GM21367 (cell line): ENCODE results near the gene OTOL1.

ENCODE experiments used
- ATAC-seq: cut with Tn5 transposase; IDR thresholded peaks from one replicate; pipeline ENCODE4 v1.9.1; 2021; ENCODE audit not compliant: unreplicated experiment

Gene OTOL1

DNA sequence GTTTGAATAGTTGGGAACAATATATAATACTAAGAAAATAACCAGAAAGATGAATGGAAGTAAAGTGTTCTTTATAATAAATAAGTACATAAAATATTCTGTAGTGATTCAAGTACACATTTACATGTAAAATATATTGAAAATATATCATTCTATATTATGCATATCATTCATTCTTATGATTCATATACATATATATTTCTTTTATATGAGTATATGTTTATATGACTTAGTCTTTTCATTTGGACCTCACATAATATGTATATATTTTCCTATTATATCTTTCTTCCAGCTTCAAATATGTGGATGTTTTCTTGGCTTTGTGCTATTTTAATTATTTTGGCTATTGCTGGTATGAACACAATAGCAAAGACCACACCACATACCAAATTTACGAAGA lies at the start of gene OTOL1:
Gene OTOL1, plus strand, starts transcription at position 301 of the 400 bp plus-strand sequence. Its CDS starts 0 bp downstream, at position 301.
- ATAC-seq: no peak

DNA sequence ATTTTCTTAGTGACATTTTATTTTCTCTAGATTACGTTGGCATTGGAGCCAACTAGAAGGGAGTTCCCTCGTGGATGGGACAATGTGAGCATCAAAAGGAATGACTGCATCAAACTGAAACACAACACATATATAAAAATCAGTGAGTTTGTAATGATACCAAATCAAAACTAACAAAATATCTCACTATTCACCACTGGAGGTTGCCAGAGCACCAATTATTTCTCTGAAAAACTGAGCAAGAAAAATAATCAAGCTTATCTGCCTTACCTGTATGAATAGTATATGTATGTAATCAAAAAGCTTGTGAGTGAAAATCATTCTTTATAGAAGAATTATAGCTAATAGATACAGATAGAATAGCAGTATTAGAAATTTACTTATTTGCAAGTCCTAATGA lies 46.8 kb upstream of the OTOL1 start:
- ATAC-seq: no peak

DNA sequence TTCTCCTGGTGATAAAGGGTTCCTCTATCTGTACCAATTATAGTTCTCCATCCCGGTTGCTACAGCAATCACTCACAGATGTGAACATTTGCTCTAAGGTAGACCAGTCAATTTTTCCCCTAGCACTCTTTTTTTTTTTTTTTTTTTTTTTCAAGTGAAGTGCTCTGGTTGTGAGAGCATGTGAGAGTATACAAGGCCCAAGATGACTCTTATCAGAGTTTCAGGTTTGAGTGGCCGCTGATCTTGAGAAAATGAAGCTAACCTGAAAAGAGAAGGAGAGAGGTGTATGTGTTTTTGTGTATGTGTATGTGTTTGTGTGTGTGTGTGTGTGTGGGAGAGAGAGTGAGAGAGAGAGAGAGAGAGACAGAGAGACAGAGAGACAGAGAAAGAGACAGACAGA lies 44.4 kb upstream of the OTOL1 start:
- ATAC-seq: no peak

DNA sequence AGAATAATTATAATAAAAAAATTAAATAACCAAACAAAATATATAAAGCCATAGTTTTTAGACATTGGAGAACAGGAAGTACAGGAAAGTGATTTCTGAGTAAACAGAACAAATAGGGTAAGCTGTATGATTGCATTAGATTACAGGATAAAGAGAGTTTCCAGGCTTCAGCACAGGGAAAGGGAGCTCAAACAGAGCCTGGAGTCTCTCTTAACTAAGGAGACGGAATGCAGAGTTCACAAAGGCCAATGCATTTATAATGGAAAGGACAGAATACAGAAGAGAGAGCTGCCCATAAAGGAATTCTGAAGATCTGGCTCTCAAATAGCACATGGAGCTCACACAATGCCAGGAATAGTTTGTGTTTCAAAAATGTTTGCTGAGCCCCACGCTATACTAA lies 42.0 kb upstream of the OTOL1 start:
- no peak for ATAC-seq

DNA sequence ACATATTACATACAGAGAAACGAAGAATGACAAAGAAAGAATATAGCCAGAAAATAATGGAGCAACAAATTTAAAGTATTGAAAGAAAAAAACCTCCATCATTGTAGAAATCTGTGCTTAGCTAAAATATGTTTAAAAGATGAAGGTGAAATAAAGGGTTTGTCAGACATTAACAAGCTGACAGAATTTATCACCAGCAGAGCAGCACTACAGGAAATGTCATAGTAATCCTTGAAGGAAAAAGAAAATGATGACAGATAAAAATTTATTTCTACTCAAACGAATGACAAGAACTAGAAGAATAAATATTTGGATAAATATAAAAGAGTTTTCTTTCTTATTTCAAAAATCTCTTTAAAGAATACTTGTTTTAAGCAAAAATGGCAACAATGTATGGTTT lies 40.6 kb upstream of the OTOL1 start:
- no peak for ATAC-seq

DNA sequence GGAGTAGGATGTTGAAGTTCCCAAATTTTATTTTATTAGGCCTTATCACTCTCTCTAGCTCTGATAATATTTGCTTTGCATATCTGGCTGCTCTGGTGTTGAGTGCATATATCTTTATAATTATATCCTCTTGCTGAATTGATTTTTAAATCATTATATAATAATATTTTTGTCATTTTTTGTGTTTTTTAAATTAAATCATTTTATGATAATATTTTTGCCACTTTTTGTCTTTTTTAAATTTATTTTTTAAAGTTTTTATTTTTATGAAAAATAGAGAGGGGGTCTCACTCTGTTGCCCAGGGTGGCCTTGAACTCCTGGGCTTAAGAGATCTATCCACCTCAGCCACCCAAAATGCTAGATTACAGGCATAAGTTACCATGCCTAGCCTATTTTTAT lies 34.5 kb upstream of the OTOL1 start:
- ATAC-seq: no peak

DNA sequence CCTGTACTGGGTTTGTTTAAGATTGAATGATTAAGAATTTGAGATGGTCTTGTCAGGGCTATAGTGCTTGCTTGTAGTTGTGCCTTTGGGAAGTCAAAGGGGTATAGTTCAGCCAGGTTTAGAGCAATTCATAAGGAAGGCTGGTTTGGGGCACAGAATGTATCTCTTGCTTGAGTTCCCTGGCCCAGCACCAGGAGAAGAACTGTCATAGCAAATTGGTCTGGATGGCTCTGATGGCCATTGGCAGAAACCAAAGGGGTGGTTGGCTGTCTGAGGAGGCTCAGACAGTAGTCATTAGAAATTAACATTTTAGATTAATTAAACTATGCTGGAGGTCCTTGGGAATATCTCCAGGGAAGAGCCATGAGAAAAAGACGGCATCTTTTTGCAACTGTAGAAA lies 25.4 kb upstream of the OTOL1 start:
- no peak for ATAC-seq

DNA sequence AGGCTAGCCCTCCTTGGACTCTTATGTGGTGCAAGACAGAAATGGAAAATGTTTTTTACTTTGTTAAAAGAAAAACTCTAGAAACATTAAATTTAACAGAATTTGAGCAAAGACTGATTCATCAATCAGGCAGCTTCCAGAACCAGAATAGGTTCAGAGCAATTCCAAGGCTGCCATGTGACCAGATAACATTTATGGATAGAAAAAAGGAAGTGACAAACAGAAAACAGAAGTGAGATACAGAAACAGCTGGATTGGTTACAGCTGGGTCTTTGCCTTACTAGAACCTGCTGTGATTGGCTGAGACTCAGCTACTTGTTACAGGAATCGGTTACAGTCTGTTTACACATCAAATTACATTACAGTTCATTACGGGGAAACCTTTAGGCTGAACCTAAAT lies 22.5 kb upstream of the OTOL1 start:
- ATAC-seq: no peak

DNA sequence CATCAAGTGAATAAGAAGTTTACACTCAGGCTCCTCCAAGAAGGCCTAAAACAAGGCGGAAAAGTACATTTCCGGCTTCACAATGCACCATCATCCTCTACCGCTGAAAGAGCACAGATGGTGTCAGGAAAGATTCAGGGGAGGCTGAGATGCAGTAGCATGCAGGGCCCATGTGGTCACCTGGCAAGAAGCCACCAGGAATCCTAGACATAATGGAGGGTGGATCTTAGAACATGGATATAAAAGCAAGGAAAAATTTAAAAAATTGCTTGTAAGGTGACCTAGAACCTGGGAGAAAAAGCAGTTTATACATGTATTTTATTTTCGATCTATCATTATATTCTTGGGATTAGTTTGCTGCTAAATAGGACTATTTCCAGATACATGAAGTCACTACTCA lies 21.9 kb upstream of the OTOL1 start:
- no peak for ATAC-seq

DNA sequence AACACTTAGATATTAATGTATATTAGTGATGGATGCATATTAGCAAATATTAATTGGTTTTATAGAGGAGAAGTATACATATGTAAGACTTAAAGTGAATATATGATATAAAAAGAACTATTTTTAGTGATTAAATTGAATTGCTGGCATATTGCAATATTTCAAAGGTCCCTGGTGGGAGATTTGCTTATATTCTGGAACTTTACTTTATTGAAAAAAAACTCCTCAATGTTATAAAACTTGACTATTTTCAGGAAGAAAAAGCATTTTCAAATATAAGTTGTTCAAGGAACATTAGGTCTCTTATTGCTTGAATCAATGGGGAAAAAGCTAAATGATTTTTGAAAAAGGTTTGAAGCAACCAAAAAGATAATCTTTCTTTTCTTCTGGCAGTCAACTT lies 21.4 kb upstream of the OTOL1 start:
- ATAC-seq: no peak

DNA sequence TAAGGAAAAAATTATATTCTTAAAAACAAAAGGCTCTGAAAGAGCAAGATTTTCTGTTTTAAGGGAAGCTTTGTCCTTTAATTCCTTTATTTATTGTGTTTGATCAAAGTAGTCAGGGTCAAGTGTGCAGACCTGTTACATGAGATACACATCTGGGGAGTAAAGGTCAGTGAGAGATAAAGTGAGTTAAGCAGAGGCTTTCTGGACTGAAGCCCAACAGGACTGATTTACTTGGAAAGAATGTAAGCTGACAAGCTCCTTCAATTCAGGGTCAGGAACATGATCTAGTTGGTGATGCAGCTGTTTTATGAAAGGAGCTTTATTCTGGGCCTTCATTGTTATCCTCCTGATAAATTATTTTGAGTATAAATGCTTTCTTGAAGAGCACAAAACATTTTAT lies 20.7 kb upstream of the OTOL1 start:
- no peak for ATAC-seq

DNA sequence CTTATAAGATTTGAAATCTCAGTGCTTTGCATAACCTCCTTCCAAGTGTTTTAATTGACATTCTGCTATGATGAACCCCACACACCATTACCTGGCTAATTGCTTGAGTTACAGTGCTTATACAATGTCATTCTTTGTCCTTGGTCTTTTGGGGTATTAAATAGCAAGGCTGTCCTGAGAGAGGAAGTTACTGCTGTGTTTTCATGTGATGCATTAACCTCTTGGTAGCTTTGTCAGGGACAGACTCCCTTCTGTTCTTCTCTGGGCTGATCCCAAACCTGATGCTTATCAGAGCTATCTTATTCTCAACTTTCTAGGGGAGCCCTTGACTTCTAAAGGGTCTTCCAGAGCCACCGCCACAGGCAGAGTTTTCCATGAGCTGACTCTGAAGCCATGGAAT lies 12.4 kb upstream of the OTOL1 start:
- no peak for ATAC-seq

DNA sequence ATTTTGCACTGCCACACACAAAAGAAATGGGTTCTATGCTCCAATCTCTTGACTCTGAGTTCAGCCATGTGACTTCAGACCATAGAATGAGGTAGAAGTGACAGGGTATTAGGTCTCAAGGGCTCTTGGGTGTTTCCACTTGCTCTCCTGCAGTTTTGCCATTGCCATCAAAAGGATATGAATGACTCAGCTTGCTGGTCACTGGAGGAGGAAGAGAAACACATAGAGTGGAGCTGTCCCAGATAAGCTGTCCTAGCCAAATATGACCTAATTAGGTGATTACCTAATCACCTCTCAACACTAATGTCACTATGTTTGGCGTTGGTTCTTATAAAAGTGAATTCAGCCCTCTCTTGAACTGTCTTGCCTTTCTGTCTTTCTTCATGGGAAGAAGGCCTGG lies 8.3 kb upstream of the OTOL1 start:
- ATAC-seq: peak; percentile 54

DNA sequence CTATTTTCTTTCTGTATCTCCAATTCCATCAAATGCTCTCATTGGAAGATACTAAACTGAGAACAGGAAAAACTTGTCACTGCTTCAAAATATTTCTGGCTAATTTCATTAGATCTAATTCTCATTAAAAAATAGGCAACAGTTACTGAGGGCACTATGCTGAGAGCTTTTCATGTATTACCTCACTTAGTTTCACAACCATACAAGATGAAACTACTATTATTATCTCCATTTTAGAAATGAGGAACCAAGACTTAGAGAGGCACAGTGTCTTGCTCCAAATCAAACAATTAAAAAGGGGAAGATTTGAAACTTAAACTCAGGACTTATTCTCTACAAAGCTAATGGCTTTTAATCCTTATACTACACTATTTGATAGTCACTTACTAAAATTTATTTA lies 7.2 kb upstream of the OTOL1 start:
- peak; percentile 96 for ATAC-seq

DNA sequence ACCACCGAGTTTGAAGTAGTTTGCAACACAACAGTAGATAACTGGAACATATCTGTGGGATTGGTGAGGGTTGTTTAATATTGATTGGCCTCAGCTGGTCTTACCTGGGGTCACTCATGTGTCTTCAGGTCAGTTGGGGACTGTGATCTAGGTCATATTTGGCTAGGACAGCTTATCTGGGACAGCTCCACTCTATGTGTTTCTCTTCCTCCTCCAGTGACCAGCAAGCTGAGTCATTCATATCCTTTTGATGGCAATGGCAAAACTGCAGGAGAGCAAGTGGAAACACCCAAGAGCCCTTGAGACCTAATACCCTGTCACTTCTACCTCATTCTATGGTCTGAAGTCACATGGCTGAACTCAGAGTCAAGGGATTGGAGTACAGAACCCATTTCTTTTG lies 5.8 kb upstream of the OTOL1 start:
- peak; percentile 41 for ATAC-seq

DNA sequence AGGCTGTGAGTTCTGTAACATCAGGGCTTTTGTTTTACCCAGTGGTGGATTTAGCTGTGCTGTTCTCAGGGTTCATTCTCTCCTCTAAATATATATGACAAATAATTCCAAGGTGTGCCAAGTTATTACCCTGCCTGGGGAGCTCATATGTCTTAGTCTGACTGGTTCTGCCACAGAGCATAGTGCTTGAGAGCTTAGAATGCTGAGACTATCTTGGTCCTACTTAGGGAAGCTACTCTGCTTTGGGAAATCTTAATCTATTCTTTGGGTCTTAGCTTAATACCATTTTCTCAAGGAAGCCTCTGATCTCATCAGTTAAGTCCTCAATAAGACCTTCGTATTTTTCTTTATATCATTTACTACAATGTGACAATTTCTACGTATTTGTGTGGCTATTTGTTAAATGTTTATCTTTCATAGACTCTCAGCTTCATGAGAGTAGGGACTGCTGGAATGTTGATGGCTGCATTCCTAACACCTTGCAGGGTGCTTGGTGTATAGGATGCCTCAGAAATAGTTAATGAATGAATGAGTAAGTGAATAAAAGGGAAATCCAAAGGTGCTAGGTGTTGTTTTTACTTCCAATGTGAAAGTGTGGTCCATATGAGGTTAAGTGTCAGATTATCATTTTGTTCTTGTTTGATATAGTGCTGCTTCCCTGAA lies 1.8 kb downstream of the OTOL1 start:
- no peak for ATAC-seq

DNA sequence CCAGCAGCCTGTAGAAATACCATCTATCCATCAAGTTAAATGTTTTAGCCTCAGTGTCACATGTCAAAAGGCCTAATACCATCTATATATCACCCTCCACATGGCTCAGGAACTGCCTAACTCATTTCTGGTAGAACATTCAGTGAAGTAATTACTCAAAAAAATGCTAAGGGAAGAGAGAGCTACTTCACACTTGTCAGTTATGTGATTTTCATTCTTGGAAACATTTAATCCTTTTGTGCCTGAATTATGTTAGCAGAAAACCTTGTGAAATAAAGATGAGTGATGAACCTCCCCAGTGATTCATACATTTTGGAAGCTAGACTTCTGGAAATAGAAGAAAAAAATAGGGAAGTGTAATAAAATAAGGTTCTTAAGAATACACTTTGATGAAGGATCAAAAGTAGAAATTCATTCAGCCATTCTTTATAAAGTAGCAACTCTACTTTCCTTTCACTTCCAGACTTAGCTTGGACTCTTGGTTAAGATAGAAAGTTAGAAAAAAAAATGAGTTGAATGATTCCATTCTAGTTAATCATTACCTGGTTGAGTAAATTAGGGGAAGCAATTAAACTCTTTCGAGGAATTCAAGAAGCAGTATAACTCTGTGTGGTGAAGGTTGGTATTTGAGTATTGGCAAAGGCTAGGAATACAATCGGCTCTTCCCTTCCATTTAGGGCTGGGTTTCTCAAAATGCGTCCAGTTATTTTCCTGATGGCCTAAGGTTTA lies 3.6 kb downstream of the OTOL1 start:
- no peak for ATAC-seq

DNA sequence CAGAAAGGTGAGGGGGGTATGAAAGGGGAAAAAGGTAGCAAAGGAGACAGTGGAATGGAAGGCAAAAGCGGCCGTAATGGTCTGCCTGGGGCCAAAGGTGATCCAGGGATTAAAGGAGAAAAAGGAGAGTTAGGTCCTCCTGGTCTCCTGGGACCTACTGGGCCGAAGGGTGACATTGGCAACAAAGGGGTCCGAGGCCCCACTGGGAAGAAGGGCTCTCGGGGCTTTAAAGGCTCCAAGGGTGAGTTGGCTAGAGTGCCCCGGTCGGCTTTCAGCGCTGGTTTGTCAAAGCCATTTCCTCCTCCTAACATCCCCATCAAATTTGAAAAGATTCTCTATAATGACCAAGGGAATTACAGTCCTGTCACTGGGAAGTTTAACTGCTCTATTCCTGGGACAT lies 6.7 kb downstream of the OTOL1 start:
- no peak for ATAC-seq

DNA sequence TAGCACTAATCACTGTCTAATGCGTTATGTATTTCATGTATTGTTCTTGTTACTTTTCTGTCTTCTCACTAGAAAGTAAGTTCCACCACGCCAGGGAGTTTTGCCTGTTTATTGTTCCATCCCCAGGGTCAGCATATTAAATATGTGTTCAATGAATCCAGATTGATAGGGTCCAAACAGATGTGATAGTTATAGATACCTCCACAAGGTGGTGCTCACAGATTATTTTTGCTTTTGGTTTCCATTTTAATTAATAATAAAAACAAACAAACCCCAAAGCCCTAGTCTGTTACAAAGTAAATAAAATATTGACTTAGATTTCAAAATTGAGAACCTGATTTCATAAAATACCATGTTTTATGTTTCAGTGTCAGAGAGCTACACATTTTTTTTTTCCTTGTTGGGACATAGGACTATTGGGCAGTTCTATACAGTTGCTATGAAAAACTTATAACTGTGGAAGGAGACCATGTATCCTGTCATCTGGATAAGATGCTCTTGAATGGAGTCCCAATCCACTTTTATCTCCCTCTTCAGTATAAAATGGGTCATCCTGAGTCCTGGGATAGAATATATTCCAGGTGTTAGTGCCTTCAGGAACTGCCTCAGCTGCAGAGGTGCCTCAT lies 12.4 kb downstream of the OTOL1 start:
- ATAC-seq: peak; percentile 82

DNA sequence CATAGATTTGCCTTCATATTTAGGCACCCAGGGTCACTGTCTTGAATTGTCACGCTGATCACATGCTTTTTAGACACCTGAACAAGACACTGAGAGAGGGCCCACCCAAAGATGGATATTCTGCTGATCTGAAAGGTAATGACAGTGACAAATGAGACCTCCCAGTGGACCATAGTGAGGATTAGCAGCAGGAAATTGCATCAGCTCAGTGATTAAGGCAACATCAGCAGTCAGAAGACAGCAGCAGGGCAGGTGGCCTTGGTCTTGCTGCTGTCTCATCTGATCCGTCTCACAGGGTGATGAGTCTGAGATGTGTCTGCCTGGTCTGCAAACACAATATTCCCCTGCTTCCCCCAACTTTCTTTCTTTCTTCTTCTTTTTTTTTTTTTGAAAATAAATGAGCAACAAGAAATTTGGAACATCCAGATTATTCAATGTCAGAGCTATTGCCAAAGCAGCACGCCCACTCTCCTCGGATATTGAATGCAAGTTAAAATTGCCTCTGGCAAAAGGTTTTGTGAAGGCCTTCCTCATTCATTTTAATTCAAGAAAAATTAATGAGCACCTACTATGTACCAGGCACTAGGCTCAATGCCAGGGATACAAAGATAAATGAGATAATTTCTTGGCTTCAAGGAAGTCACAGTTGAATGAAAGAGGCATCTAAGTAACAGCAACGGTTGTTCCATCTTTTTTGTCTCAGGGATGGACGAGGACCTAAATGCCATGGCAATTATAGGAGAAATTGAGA lies 14.1 kb downstream of the OTOL1 start:
- ATAC-seq: no peak

DNA sequence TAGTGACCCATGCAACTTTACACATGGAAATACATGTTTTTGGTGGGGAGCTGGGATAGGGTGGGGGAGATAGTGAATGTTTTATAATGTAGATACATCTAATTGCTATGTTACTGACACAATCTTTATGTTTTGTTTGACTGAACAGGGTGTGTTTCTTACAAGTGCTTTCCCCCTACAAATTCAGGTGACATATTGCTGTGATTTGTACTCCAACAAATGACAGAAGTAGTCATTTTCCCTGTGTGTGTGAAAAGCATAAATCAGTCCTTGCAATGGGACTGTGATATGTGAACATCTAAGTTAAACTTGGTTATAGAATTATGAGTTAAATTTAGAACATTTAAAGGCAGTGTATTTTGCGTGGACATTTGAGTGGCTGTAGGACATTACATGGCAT lies 27.3 kb downstream of the OTOL1 start:
- no peak for ATAC-seq

DNA sequence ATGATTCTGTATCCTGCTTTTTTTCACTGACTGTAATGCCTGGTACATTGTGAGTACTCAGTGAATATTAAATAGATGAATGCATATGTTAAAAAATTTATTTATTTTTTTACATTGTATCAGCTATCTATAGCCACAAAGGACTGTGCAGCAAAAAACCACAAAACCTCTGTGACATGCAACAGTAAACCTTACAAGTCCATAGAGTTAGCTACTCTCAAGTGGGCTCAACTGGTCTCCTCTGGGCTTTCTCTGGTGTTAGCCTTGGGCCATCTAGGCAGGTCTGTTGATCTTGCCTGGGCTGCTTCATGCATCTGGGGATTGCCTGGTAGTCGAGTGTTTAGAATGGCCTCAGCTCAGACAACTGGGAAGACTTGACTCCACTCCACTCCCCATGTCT lies 35.3 kb downstream of the OTOL1 start:
- no peak for ATAC-seq
